SKM-1 (cell line): Measurements from ENCODE around the gene SOX6.
"Not testable (repeated sequence)": the region's sequence is repeated elsewhere in the genome, so short reads cannot be mapped to it uniquely, and the experiment has no call there.

Source experiments
- DNase-seq: peaks from one replicate; lab custom pipeline; 2025; ENCODE audit not compliant: unreplicated experiment; lab: John Stamatoyannopoulos, UW

The SOX6 gene

DNA sequence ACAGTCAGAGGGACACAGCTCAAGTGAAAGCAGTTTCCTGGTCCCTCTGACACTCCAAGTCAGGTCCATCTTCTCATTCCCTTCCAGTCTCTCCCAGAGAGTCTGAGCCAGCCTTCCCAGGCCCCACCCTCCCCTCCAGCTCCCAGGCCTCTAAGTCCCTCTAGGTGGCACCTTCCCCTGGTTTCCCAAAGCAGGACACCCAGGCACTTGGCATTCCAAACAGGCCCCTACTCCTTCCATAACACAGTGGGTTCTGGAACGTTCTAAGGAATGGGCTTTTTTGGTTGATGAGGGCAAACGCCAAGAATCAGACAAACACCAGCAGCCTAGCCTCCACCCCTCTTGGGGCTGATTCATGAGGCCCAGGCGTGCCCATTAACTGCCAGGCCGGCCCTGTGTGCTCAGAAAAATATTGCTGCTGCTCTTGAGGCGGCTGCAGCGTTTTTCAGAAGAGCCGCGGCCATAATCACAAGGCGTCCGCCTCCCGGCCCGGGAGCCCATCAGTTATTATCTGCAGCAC, 418.7 kb downstream of the SOX6 start:
- no peak for DNase-seq

GRCh38 chr11:15936011-15936410, 420.3 kb downstream of the SOX6 start:
- no peak for DNase-seq

DNA sequence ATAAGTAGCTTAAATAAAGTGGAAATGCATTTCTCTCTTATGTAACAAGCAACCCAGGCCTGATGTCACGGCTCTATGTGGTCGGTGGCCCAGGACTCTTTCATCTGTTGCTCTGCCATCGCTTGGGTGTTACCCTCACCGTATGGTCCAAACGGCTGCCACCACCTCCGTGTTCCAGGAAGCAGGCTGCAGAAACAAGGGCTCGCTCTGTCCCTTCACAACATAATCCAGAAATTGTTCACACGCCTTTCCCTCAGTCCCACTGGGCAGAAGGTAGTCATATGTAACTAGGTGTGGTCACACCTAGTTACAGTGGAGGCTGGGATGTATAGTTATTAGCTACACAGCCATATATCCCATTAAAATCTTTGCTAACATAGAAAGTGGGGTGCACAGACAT, 421.0 kb downstream of the SOX6 start:
- no peak for DNase-seq

DNA sequence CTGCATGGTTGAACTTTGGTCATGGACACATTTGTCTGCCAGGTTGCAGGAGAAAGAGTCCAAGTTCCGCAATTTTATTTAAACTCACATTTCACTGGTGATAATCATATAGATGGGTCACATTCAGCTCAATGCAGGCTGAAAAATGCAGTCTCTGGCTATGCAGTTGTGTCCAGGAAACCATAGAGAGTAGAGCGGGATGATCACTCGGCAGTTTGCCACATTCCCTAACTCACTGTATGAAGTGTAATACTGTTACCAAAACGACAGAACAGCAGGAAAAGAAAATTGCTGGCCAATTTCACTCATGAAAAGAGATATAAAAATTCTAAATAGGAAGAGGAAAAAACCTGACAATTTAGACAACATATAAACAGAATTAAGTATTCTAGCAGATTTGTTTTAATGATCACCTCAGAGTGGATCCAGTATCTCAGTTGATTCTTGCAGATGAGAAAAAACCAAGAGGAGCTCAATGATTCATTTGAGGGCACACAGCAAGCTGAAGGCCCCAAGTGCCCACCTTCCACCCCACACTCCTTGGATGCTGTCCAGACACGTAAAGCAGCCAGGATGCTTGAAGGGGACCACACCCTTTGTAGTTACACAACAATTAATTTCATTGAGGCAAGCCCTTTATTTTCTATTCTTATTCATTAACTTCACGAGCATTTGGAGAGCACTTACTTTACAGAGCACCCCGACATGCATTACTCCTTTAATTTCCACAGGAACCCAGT, 422.3 kb downstream of the SOX6 start:
- no peak for DNase-seq

DNA sequence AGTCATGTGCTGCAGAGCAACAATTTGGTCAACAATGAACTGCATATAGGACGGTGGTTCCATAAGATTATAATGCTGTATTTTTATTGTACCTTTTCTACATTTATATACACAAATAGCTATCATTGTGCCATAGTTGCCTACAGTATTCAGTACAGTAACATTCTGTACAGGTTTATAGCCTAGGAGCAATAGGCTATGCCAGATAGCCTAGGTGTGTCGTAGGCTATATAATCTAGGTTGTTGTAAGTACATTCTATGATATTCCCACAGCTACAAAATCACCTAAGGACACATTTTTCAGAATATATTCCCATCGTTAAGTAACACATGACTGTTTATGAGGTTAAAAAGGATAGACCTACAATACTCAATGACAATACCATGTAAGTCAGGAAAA, 423.9 kb downstream of the SOX6 start:
- no peak for DNase-seq

DNA sequence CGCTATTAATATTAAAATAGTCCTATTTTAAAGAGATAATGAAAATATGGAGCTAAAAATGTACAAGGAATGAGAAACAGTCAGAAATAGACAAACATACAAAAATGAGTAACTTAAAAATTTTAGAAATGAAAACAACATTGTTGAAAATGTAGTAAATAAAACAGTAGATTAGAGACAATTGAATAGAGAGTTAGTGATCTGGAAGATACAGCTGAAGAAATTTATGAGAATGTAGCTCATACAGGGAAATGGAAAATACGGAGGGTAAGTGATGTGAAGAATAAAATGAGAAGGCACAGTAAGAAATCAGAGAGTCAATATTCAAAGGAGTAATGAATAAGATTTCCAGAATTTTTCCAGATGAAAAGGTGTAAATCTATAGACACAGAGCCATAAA, 424.8 kb downstream of the SOX6 start:
- no peak for DNase-seq

GRCh38 chr11:15930442-15931025, 425.8 kb downstream of the SOX6 start:
- no peak for DNase-seq

DNA sequence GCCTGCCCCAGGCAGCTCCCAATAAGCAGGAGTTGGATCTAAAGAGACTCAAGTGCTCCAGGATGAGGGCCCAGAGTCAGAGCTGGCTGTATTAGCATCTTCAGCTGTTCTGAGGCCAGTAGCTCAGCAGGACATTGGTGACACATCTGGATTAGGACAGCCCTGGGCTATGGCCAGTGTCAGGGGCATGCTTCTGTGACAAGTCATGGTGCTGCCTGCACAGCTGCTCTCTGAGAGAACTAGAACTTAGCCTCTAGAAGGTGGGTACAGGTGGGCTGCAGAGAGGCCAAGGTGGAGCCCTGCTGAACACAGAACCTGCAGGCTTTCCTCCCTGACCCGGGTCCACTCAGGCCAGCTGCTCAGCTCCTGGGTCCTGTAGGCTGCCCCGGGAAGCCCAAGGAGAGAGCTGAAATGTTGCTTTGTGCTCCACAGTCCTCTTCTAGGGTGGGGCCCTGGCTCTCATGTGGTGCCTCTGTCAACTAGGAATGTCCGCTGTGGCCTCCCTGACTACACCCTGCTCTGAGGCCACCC, 426.9 kb downstream of the SOX6 start:
- no peak for DNase-seq

GRCh38 chr11:15927864-15928217, 428.5 kb downstream of the SOX6 start:
- no peak for DNase-seq

DNA sequence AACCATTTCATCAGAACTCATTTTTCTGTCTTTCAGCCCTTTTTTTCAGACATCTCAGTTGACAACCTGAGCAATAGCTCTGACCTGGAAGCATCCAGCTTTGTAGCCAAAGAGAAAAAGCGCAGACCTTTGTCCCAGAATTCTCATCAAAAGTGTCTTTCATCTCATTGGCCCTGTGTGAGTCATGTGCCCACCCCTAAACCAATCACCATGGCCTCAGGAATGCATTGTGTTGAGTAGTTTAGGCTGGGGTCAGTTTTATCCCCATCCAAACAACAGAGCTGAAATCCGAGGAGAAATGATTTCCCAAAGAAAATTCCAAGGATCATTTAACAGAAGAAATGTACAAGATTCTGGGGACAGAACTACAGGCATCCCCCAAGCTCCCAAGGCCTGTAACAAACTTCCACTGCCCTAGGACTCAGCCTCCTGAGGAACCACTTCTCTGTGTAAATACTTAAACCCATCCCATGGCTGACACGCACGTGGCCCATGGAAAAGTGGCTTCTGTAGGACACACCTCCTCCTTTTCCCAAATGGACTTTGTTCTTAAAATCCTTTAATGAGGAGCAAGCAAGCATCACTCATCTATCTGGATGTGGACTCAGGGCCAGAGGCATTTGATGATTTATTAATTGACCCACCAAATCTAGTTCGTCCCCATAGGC, 429.0 kb downstream of the SOX6 start:
- no peak for DNase-seq

GRCh38 chr11:15926071-15926470, 430.3 kb downstream of the SOX6 start:
- no peak for DNase-seq

DNA sequence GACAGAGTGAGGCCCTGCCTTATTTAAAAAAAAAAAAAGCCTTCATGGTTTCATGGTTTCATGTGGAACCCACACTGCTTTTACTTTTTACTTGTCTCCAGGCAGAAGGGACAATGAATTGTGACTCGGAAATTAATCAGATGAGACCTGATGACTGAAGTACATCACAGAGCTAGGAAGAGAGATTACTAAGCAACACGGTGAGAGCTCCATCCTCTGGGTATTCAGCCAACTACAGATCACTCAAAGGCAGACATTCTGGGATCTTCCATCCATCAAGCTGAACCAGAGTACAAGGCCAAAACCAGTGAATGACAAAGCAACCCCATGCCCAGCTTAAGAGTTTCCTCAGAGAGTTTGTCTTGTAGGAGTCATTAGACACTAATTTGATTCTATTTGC, 433.2 kb downstream of the SOX6 start:
- DNase-seq, result no peak

DNA sequence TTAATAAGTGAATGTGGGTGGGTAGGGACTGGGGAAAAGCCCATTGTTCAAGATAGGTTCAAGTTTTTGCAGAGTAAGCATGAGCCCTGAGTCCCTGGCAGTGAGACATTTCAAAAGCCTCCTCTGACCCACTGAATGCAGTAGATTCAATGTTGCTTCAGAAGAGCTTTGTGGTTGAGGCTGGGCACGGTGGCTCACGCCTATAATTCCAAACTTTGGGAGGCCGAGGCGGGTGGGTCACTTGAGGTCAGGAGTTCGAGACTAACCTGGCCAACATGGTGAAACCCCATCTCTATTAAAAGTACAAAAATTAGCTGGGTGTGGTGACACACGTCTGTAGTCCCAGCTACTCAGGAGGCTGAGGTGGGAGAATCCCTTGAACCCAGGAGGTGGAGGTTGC, 433.6 kb downstream of the SOX6 start:
- DNase-seq, result not testable (repeated sequence)

- DNase-seq, result no peak
Observed at GRCh38 chr11:15920856-15921629, 435.3 kb downstream of the SOX6 start.

DNA sequence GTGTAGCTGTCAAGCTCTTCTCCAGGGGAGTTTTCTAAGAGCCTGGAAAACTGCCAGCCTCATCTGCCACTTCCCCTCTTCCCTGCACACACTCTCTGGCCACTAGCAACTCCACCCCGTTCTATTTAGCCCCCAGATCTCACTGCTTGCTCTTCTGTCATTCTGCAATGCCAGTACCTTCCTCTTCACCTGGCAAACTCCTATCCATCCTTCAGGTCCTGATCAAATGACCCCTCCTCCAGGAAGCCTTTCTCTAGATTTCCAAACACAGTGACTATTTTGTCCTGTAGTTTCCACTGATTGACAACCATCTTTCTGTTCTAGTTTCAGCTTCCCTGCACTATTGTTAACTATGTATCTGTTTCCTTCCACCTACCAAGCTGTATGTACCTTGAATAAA, 437.7 kb downstream of the SOX6 start:
- DNase-seq, result no peak

- DNase-seq, result no peak
Observed at GRCh38 chr11:15918212-15918611, 438.1 kb downstream of the SOX6 start.
